GM20431 (cell line): Measurements from ENCODE around the gene PLEKHN1.
"Not testable (repeated sequence)": the region's sequence is repeated elsewhere in the genome, so short reads cannot be mapped to it uniquely, and the experiment has no call there.

ENCODE experiments used
- in situ Hi-C: fragments of 300-500 bp; cut with MseI, MboI; formaldehyde crosslinking; loops from one replicate; pipeline ENCODE4 v1.15.0; 2020; ENCODE audit warnings: low sequenced_read_pairs; ENCODE audit not compliant: unreplicated experiment

The PLEKHN1 gene

DNA sequence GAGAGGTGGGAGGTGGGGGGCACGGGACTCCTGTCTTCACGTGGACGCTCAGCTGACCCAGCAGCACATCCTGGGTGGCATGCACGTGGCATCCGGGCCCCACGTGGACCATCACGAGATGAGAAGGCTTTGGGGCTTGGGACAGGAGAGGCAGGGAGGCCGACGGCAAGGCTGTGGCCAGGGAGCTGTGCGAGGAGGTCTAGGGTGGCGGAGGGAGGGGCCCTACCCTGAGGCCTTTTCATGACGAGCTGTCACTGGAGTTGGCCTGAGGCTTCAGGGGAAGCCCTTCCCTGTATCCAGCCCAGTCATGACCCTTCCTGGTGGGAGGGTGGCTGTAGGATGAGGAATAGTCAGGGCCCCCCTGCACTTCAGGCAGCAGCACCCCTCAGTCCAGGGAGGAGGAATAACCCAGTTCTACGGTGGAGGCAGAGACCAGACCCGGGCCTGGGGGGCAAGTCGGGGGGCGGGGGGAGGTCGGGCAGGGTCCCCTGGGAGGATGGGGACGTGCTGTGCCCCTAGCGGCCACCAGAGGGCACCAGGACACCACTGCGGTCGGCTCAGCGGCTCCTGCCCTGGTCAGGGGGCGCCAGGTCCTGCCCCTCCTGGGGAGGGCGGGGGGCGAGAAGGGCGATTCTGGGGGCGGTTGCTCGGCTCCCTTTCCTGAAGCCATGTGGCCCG lies 17.7 kb downstream of the PLEKHN1 start:
- in situ Hi-C loops = no loop called here

DNA sequence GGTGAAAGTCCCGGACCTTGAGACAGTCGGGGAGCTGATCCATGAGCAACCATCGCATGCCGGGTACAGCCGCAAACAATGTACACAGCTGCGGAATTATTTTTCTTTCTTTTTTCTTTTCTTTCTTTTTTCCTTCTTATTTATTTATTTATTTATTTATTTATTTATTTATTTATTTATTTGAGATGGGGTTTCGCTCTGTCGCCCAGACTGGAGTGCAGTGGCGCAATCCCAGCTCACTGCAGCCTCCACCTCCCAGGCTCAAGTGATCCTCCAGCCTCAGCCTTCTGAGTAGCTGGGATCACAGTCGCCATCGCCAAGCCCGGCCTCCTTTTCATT lies 18.2 kb downstream of the PLEKHN1 start:
- in situ Hi-C loops = no loop called here

DNA sequence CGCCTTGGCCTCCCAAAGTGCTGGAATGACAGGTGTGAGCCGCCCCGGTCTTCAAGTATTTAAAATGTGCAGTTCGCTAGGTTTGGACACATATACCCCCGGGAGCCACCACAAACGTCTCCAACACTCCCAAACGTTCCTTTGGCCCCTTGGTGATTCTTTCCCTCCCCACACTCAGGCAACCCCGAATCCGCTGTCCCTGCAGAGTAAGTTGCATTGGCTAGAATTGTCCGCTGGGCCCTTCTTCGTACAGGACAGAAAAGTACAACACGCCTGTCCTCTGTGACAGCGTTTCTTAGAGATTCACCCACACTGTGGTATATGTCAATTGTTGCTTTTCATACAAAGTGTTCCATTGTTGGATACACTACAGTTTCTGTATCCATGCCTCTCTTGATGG lies 18.8 kb downstream of the PLEKHN1 start:
- in situ Hi-C loops = no loop called here

DNA sequence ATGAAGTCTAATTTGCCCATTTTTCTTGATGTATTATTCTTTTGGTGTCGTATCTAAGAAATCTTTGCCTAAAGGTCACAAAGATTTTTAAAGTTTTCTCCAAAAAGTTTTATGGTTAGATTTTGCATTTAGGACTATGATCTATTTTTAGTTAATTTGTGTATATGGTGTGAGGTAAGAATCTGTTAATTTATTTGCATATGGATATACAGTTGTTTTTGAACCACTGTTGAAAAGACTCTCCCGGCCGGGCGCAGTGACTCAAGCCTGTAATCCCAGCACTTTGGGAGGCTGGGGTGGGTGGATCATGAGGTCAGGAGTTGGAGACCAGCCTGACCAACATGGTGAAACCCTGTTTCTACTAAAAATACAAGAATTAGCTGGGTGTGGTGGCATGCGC lies 21.8 kb downstream of the PLEKHN1 start:
- in situ Hi-C loops = not testable (repeated sequence)

- in situ Hi-C loops = not testable (repeated sequence)
These were observed 25.0 kb downstream of the PLEKHN1 start for GRCh38 chr1:991275-991674.

DNA sequence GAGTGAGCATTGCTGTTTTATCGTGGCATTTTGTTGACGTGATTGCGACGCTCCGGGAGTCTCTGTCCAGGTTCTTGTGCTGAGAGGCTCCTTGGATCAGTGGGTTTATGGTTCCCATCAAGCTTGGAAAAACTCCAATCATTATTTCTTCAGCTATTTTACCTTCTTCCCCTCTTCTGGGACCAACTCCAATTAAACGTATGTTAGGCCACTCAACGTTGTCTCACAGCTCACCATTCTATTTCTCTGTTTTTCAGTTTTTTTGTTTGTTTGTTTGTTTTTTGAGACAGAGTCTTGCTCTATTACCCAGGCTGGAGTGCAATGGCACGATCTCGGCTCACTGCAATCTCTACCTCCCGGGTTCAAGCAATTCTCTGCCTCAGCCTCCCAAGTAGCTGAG lies 25.6 kb downstream of the PLEKHN1 start:
- in situ Hi-C loops = no loop called here

DNA sequence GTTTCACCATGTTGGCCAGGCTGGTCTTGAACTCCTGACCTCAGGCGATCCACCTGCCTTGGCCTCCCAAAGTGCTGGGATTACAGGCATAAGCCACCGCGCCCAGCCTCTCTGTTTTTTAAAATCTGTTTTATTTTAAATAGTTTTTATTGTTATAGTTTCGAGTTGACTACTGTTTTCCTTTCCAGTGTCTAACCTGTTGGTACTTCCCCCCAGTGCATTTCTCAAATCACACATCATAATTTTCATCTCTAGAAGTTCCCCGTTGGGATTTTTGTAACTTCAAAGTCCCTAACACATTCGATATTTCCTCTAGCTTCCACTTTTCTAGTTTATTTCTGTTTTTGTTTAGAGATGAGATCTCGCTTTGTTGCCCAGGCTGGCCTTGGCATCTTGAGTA lies 26.1 kb downstream of the PLEKHN1 start:
- in situ Hi-C loops = no loop called here

DNA sequence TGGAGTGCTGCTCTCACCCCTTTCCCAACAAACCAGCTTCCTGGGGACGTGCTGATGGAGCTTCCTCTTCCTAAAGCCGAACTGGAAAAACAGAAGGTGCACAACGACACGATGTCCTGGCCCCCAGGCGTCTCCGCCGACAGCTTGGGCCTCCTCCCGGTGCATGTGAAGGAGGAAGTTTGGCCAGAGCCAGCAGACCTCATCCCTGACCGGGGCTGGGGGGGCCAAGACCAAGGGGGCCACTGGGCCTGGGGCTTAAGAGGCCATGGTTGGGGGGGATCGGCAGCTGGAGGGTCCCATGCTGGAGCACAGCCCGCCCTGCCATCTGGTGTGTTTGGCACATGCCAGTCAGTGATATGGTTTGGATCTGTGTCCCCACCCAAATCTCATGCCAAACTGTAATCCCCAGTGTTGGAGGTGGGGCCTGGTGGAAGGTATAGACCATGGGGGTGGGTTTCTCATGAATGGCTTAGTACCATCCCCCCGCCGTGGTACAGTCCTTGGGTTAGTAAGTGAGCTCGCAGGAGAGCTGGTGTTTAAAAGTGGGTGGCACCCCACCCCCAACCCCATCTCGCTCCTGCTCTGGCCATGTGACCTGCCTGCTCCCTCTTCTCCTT lies 27.2 kb downstream of the PLEKHN1 start:
- in situ Hi-C loops = no loop called here

- in situ Hi-C loops = not testable (repeated sequence)
These were observed 28.3 kb downstream of the PLEKHN1 start for GRCh38 chr1:994546-994945.

DNA sequence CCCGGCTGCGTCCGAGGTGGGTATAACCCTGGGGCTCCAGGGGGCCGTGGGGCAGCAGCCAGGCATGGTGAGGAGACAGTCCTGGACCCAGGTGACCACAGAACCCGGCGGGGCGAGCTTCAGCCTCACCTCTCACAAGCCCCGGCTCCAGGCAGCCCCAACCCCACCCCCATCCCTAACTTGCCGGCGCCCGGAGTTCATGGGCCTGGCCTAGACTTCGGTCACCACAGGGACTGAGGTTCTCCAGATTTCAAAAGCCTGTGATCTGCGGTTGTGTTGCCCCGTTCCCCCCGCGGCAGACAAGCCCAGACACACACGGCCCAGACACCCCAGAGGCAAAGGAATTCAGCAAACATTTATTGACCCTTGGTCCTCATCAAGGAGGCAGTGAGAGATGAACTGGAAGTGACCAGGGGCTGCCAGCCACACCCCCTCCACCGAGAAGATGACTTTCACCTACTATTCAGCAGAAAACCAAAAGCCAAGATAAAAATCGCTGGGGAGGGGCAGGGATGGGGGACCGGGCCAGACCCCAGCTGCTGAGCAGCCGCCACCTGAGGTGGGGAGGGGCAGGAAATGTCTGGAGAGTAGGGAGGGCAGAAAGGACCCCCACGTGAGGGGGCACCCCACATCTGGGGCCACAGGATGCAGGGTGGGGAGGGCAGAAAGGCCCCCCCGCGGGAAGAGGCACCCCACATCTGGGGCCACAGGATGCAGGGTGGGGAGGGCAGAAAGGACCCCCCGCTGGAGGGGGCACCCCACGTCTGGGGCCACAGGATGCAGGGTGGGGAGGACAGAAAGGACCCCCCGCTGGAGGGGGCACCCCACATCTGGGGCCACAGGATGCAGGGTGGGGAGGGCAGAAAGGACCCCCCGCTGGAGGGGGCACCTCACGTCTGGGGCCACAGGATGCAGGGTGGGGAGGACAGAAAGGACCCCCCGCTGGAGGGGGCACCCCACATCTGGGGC lies 29.7 kb downstream of the PLEKHN1 start:
- in situ Hi-C loops = no loop called here

GRCh38 chr1:996851-997712 lies 30.8 kb downstream of the PLEKHN1 start:
- in situ Hi-C loops = no loop called here

DNA sequence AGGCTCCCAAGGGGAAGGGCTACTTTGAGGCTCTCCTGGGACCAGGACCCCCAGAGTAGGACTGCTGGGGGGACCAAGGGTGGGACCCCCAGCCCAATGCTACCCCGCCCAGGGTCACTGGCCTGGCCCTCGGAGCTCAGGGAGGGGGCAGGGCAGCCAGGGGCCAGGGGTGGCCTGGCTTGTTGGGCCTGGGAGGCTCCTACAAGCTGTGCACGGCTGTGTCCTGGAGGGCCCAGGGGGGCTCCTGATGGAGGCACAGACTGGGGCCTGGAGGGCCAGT lies 31.4 kb downstream of the PLEKHN1 start:
- in situ Hi-C loops = no loop called here

GRCh38 chr1:997993-998744 lies 31.9 kb downstream of the PLEKHN1 start:
- in situ Hi-C loops = no loop called here

GRCh38 chr1:998745-998994 lies 32.4 kb downstream of the PLEKHN1 start:
- in situ Hi-C loops = no loop called here

DNA sequence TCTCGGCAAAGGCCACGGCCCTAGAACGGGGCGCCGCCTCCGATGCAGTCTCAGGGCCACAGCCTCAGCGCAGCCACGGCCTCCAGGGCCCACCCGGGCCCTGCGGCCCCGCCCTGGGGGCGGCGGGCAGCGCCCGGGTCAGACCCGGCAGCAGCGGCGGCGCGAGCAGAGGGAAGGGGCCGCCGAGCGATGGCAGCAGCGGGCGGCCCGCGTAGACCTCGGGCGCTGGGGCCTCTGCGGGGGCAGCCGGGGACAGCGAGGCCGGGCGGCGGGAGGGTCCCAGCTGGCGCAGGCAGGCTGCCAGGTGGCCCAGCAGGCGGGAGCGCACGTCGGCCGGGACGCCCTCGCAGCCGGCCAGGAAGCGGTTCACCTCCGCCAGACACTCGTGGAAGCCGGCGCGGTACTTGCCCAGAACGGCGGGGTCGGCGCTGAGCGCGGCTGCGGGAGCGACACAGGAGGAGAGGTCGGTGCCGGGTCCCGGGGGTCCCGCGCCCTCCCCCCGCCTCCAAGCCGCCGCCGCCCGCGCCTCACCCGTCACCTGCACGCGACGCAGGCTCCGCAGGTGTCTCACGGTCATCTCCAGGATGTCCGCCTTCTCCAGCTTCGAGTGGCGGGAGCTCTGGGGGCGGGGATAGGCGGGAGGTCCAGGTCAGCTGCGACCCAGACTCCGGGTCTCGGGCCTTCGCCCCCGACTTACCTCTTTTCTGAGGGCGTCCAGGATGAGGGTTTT lies 32.9 kb downstream of the PLEKHN1 start:
- in situ Hi-C loops = no loop called here

DNA sequence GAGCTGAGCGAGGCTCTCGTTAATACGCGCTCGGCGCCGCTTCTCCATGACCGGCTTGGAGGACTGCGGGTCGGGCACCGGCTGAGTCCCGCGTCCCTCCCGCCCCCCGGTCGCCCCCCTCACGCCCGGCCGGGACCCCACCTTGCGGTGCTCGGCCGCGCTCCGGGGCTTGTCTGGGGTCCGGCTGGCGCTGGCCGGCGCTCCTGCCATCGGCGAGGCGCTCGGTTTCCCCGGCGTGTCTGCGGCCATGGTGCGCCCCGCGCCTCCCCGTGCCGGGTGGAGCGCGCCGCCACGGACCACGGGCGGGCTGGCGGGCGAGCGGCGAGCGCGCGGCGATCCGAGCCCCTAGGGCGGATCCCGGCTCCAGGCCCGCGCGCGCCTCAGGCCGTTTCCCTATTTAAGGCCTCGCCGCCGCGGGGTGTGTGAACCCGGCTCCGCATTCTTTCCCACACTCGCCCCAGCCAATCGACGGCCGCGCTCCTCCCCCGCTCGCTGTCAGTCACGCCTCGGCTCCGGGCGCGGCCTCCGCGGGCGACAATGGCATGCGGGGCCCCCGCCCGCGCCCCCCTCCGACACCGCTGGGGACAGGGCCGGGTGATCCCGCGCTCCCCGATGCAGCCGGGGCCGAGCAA lies 33.6 kb downstream of the PLEKHN1 start, which contains the start of gene HES4:
Gene HES4, minus strand, starts transcription at position 373 of the 632 bp plus-strand sequence. Its CDS starts 124 bp downstream, at position 249.
- in situ Hi-C loops = no loop called here

DNA sequence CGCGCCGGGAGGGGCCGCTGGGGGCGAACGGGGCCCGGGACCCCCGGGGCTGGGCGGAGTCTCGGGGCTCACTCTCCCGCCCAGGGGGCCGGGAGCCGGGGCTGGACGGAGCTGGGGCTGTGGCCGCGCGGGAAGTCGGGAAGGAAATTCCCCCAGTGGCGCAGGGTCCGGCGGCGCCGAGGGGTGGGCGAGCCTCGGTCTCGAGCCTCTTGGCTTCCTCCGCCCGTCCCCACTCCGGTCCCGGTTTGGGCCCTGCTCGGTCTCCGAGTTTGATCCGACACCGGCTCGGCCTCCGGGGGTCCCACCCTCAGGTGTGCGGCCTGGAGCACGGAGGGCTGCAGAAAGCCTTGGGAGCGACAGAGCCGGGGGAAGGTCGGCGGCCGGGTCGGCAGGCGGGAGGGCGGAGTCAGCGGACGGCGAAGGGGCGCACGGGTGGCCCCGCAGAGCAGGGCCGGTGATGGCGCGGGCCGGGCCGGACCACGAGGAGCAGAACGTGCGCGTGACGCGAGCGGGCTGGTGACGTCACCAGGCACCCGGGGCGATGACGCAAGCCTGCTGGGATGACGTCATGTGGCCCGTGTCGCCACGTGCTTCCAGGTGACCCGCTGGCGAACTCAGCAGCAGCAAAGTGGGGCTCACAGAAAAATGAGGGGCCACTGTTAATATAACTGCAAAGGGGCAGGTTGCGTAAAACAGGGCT lies 34.2 kb downstream of the PLEKHN1 start:
- in situ Hi-C loops = no loop called here
